Measurements from ENCODE around the gene NHSL1.

Gene NHSL1

GRCh38 chr6:138499303-138500018, at the start of gene NHSL1:
Gene NHSL1 (minus strand): TSS chr6:138499494. CDS start chr6:138499290, 204 bp downstream.
- DNase-seq (ENCODE audit: low read depth in 2 of 2, low spot score in 1 of 2), result no peak

- no peak for DNase-seq (ENCODE audit: low read depth in 2 of 2, low spot score in 1 of 2)
These were observed 47.5 kb upstream of the NHSL1 start for GRCh38 chr6:138546733-138547185.

GRCh38 chr6:138545621-138545980, 46.3 kb upstream of the NHSL1 start:
- no peak for DNase-seq (ENCODE audit: low read depth in 2 of 2, low spot score in 1 of 2)

- DNase-seq (ENCODE audit: low read depth in 2 of 2, low spot score in 1 of 2), result no peak
These were observed 45.2 kb upstream of the NHSL1 start for GRCh38 chr6:138544501-138544900.

GRCh38 chr6:138543657-138544056, 44.4 kb upstream of the NHSL1 start:
- DNase-seq (ENCODE audit: low read depth in 2 of 2, low spot score in 1 of 2), result no peak

- no peak for DNase-seq (ENCODE audit: low read depth in 2 of 2, low spot score in 1 of 2)
These were observed 42.7 kb upstream of the NHSL1 start for GRCh38 chr6:138541823-138542481.

- no peak for DNase-seq (ENCODE audit: low read depth in 2 of 2, low spot score in 1 of 2)
These were observed 41.2 kb upstream of the NHSL1 start for GRCh38 chr6:138540468-138540867.

GRCh38 chr6:138539876-138540275, 40.6 kb upstream of the NHSL1 start:
- no peak for DNase-seq (ENCODE audit: low read depth in 2 of 2, low spot score in 1 of 2)

- DNase-seq (ENCODE audit: low read depth in 2 of 2, low spot score in 1 of 2), result no peak
These were observed 39.2 kb upstream of the NHSL1 start for GRCh38 chr6:138538390-138539031.

- no peak for DNase-seq (ENCODE audit: low read depth in 2 of 2, low spot score in 1 of 2)
These were observed 37.8 kb upstream of the NHSL1 start for GRCh38 chr6:138537106-138537505.

- DNase-seq (ENCODE audit: low read depth in 2 of 2, low spot score in 1 of 2), result no peak
These were observed 36.6 kb upstream of the NHSL1 start for GRCh38 chr6:138535728-138536455.

- no peak for DNase-seq (ENCODE audit: low read depth in 2 of 2, low spot score in 1 of 2)
These were observed 34.4 kb upstream of the NHSL1 start for GRCh38 chr6:138533667-138534066.

- DNase-seq (ENCODE audit: low read depth in 2 of 2, low spot score in 1 of 2), result no peak
These were observed 32.1 kb upstream of the NHSL1 start for GRCh38 chr6:138531387-138531786.

- DNase-seq (ENCODE audit: low read depth in 2 of 2, low spot score in 1 of 2), result no peak
These were observed 30.2 kb upstream of the NHSL1 start for GRCh38 chr6:138529478-138529877.

- DNase-seq (ENCODE audit: low read depth in 2 of 2, low spot score in 1 of 2), result no peak
These were observed 29.7 kb upstream of the NHSL1 start for GRCh38 chr6:138528956-138529355.

- DNase-seq (ENCODE audit: low read depth in 2 of 2, low spot score in 1 of 2), result no peak
These were observed 28.8 kb upstream of the NHSL1 start for GRCh38 chr6:138528137-138528536.

- no peak for DNase-seq (ENCODE audit: low read depth in 2 of 2, low spot score in 1 of 2)
These were observed 28.3 kb upstream of the NHSL1 start for GRCh38 chr6:138527411-138528088.

- DNase-seq (ENCODE audit: low read depth in 2 of 2, low spot score in 1 of 2), result no peak
These were observed 27.5 kb upstream of the NHSL1 start for GRCh38 chr6:138526822-138527235.

GRCh38 chr6:138525355-138525754, 26.1 kb upstream of the NHSL1 start:
- no peak for DNase-seq (ENCODE audit: low read depth in 2 of 2, low spot score in 1 of 2)

- no peak for DNase-seq (ENCODE audit: low read depth in 2 of 2, low spot score in 1 of 2)
These were observed 25.2 kb upstream of the NHSL1 start for GRCh38 chr6:138524526-138524925.
